Measurements from ENCODE around the gene ARHGAP31.
"Not testable (repeated sequence)": the region's sequence is repeated elsewhere in the genome, so short reads cannot be mapped to it uniquely, and the experiment has no call there.

Gene ARHGAP31

GRCh38 chr3:119293871-119294695 lies at the start of gene ARHGAP31:
Gene ARHGAP31 (plus strand): TSS chr3:119294383. CDS start chr3:119294905, 522 bp downstream.
- DNase-seq (ENCODE audit: low read depth in 3 of 3) = peak; percentile 60 to 75 (median 72)

- DNase-seq (ENCODE audit: low read depth in 3 of 3) = no peak
Observed at GRCh38 chr3:119245778-119246177, 48.4 kb upstream of the ARHGAP31 start.

- no peak for DNase-seq (ENCODE audit: low read depth in 3 of 3)
Observed at GRCh38 chr3:119255214-119255613, 39.0 kb upstream of the ARHGAP31 start.

- no peak for DNase-seq (ENCODE audit: low read depth in 3 of 3)
Observed at GRCh38 chr3:119257111-119257510, 37.1 kb upstream of the ARHGAP31 start.

- no peak for DNase-seq (ENCODE audit: low read depth in 3 of 3)
Observed at GRCh38 chr3:119257654-119258410, 36.4 kb upstream of the ARHGAP31 start.

GRCh38 chr3:119258915-119259314 lies 35.3 kb upstream of the ARHGAP31 start:
- DNase-seq (ENCODE audit: low read depth in 3 of 3) = no peak

GRCh38 chr3:119259821-119260220 lies 34.4 kb upstream of the ARHGAP31 start:
- no peak for DNase-seq (ENCODE audit: low read depth in 3 of 3)

GRCh38 chr3:119261055-119261454 lies 33.1 kb upstream of the ARHGAP31 start:
- DNase-seq (ENCODE audit: low read depth in 3 of 3) = no peak

GRCh38 chr3:119270212-119270611 lies 24.0 kb upstream of the ARHGAP31 start:
- DNase-seq (ENCODE audit: low read depth in 3 of 3) = not testable (repeated sequence)

GRCh38 chr3:119276680-119277079 lies 17.5 kb upstream of the ARHGAP31 start:
- no peak for DNase-seq (ENCODE audit: low read depth in 3 of 3)

- no peak for DNase-seq (ENCODE audit: low read depth in 3 of 3)
Observed at GRCh38 chr3:119279101-119279554, 15.1 kb upstream of the ARHGAP31 start.

- DNase-seq (ENCODE audit: low read depth in 3 of 3) = no peak
Observed at GRCh38 chr3:119279584-119280243, 14.5 kb upstream of the ARHGAP31 start.

GRCh38 chr3:119288669-119289403 lies 5.3 kb upstream of the ARHGAP31 start:
- no peak for DNase-seq (ENCODE audit: low read depth in 3 of 3)

GRCh38 chr3:119289404-119289770 lies 4.8 kb upstream of the ARHGAP31 start:
- no peak for DNase-seq (ENCODE audit: low read depth in 3 of 3)

GRCh38 chr3:119290613-119291012 lies 3.6 kb upstream of the ARHGAP31 start:
- no peak for DNase-seq (ENCODE audit: low read depth in 3 of 3)

- DNase-seq (ENCODE audit: low read depth in 3 of 3) = no peak
Observed at GRCh38 chr3:119291062-119291700, 3.0 kb upstream of the ARHGAP31 start.

- DNase-seq (ENCODE audit: low read depth in 3 of 3) = no peak
Observed at GRCh38 chr3:119292666-119293065, 1.5 kb upstream of the ARHGAP31 start.

GRCh38 chr3:119293105-119293870 lies 895 bp upstream of the ARHGAP31 start:
- no peak for DNase-seq (ENCODE audit: low read depth in 3 of 3)

GRCh38 chr3:119294696-119295671 lies 801 bp downstream of the ARHGAP31 start:
- peak; percentile 18 to 55 (median 48) for DNase-seq (ENCODE audit: low read depth in 3 of 3)

Measured in stimulated activated CD4-positive, alpha-beta T cell treated with anti-CD3 and anti-CD28 coated beads, TNF-alpha, amount 100 ng/mL, for 4 hours (primary cell).